B cell (primary cell): Measurements from ENCODE around the gene PCDH15. TPM values are rescaled to one million over a fixed set of nuclear protein-coding genes. Genes with fewer than 3 reads are reported as not detected.

Experiments used
- ATAC-seq: fragments of 200-7000 bp; cut with Tn5 transposase; one replicate; pipeline ENCODE4 v1.10.0; 2021; ENCODE audit warnings: low read depth, mild to moderate bottlenecking, moderate number of reproducible peaks, moderate library complexity
- CTCF ChIA-PET: fragments of 350-600 bp; sonication (Branson Sonifier 250); formaldehyde crosslinking; loops from one replicate; lab custom pipeline; 2021; ENCODE audit warnings: antibody characterized with exemption, inconsistent platforms; lab: Charles Lee
- POLR2A ChIA-PET: fragments of 350-600 bp; sonication (Branson Sonifier 250); formaldehyde crosslinking; loops from one replicate; lab custom pipeline; 2021; ENCODE audit warnings: antibody characterized with exemption; lab: Charles Lee
- DNase-seq: peaks from one replicate; pipeline ENCODE4 v3.0.0; 2013
- H2AFZ ChIP-seq: 2 replicates; pipeline ENCODE4 v1.6.1; 2012; ENCODE audit warnings: mild to moderate bottlenecking, low read depth, low read length; ENCODE audit not compliant: insufficient read depth, poor library complexity, severe bottlenecking
- H3K27ac ChIP-seq, 2 donors: 1 replicate in 1 of 2; 2 replicates in 1 of 2; pipeline ENCODE4 v1.5.1; 2012 to 2013; ENCODE audit warnings: low read length in 2 of 2, mild to moderate bottlenecking in 2 of 2, moderate library complexity in 1 of 2
- H3K27me3 ChIP-seq, 4 experiments: fragments of 200-600 bp in 1 of 4; sonication (generic) in 1 of 4; replicated peaks in 1 of 4; 1 replicate in 2 of 4; 2 replicates in 2 of 4; pipeline versions ENCODE4 v1.6.1 to v1.7.0; 2013 to 2016; ENCODE audit warnings: low read length in 3 of 4, mild to moderate bottlenecking in 2 of 4, mixed read lengths in 1 of 4, moderate library complexity in 1 of 4; ENCODE audit not compliant: insufficient read depth in 4 of 4, control insufficient read depth in 3 of 4; ENCODE audit errors: control extremely low read depth in 1 of 4
- H3K36me3 ChIP-seq, 2 experiments: replicated peaks in 1 of 2; 1 replicate in 1 of 2; 2 replicates in 1 of 2; pipeline versions ENCODE4 v1.6.1 to v1.7.1; 2013; ENCODE audit warnings: low read length in 1 of 2; ENCODE audit not compliant: insufficient read depth in 2 of 2, control insufficient read depth in 1 of 2; ENCODE audit errors: control extremely low read depth in 1 of 2, extremely low read depth in 1 of 2
- H3K4me1 ChIP-seq, 2 donors: fragments of 200-600 bp in 1 of 2; sonication (generic) in 1 of 2; 1 replicate in 1 of 2; 2 replicates in 1 of 2; pipeline versions ENCODE4 v1.5.1 to v1.6.1; 2013 to 2017; ENCODE audit warnings: low read length in 2 of 2; ENCODE audit not compliant: control insufficient read depth in 2 of 2, insufficient read depth in 2 of 2
- H3K4me2 ChIP-seq: replicated peaks from 2 replicates; pipeline ENCODE3; 2012; ENCODE audit warnings: mild to moderate bottlenecking, low read depth, low read length; ENCODE audit not compliant: poor library complexity, severe bottlenecking
- H3K4me3 ChIP-seq, 5 experiments: fragments of 200-600 bp in 1 of 5; sonication (generic) in 1 of 5; 1 replicate in 3 of 5; 2 replicates in 2 of 5; pipeline versions ENCODE4 v1.5.1 to v1.7.0; 2011 to 2016; ENCODE audit warnings: low read length in 4 of 5, mild to moderate bottlenecking in 4 of 5, low read depth in 2 of 5, control low read depth in 1 of 5, moderate library complexity in 1 of 5; ENCODE audit not compliant: insufficient read depth in 1 of 5; ENCODE audit errors: control extremely low read depth in 1 of 5, extremely low read depth in 1 of 5
- H3K79me2 ChIP-seq: fragments of 200-600 bp; sonication (generic); one replicate; pipeline ENCODE4 v1.6.0; 2016; ENCODE audit warnings: low read length; ENCODE audit not compliant: control insufficient read depth, insufficient read depth
- H3K9ac ChIP-seq: fragments of 200-600 bp; sonication (generic); 2 replicates; pipeline ENCODE4 v1.6.1; 2017; ENCODE audit warnings: mild to moderate bottlenecking, low read length, moderate library complexity
- H3K9me3 ChIP-seq, 3 donors: one replicate each; pipeline versions ENCODE4 v1.6.1 to v1.7.1; 2013; ENCODE audit warnings: low read length in 2 of 3; ENCODE audit not compliant: control insufficient read depth in 2 of 3, insufficient read depth in 1 of 3; ENCODE audit errors: control extremely low read depth in 1 of 3
- H4K20me1 ChIP-seq: 2 replicates; pipeline ENCODE4 v1.6.0; 2012; ENCODE audit warnings: mild to moderate bottlenecking, low read length; ENCODE audit not compliant: insufficient read depth, control insufficient read depth, poor library complexity, severe bottlenecking
- H3K27ac Mint-ChIP-seq: one replicate; pipeline ENCODE4 v1.8.0; 2021; ENCODE audit warnings: mixed read lengths
- H3K27me3 Mint-ChIP-seq: one replicate; pipeline ENCODE4 v1.8.0; 2021; ENCODE audit warnings: mixed read lengths
- H3K4me1 Mint-ChIP-seq: one replicate; pipeline ENCODE4 v1.8.0; 2021; ENCODE audit warnings: mixed read lengths
- H3K4me3 Mint-ChIP-seq: one replicate; pipeline ENCODE4 v1.8.0; 2021; ENCODE audit warnings: mixed read lengths
- H3K9me3 Mint-ChIP-seq: one replicate; pipeline ENCODE4 v1.8.0; 2022; ENCODE audit warnings: mixed read lengths; ENCODE audit not compliant: insufficient read depth
- CTCF ChIP-seq: fragments of 200-600 bp; IDR thresholded peaks from one replicate; pipeline ENCODE4 v1.8.0; 2022; ENCODE audit warnings: antibody characterized with exemption, mild to moderate bottlenecking
- EZH2 ChIP-seq: IDR thresholded peaks from 2 replicates; pipeline ENCODE4 v1.6.1; 2012; ENCODE audit warnings: borderline replicate concordance, low read depth, mild to moderate bottlenecking, moderate library complexity, low read length; ENCODE audit not compliant: insufficient read depth, poor library complexity, severe bottlenecking
- WGBS: methylation state at CpG from one replicate; pipeline ENCODE4 v1.1.5; 2013; ENCODE audit warnings: missing lambda C conversion rate; ENCODE audit not compliant: insufficient coverage; 5-methylcytosine and 5-hydroxymethylcytosine counted together
- intact Hi-C: fragments of 100-400 bp; cut with micrococcal nuclease; formaldehyde crosslinking; loops from one replicate; pipeline ENCODE4 v1.10.0; 2022
- polyA plus RNA-seq: library from polyadenylated mRNA; depleted of rRNA; stranded (reverse); fragments of >200 nt; gene quantifications from 2 replicates; pipeline ENCODE4 v1.2.3, GENCODE V29; 2012
- total RNA-seq, 2 donors: library from RNA; stranded (reverse); fragments of 120-200 nt in 1 of 2; gene quantifications; 1 replicate in 1 of 2; 2 replicates in 1 of 2; pipeline versions ENCODE4 v1.2.3 to v1.2.4, GENCODE V29; 2013 to 2022

Gene PCDH15
- total and polyA plus RNA-seq, 2 donors (not counting 1 experiment from before 2014, with no cell fraction given): not detected

GRCh38 chr10:54454271-54454670, 346.8 kb downstream of the PCDH15 start:
- Mint-ChIP-seq H3K27ac (no peak overlapping the region), H3K9me3 (peaks cover 2% of the 10 kb centered on the region), H3K27me3 (no peaks in the 10 kb centered on the region), H3K4me1 (no peaks in the 10 kb centered on the region), H3K4me3 (no peak overlapping the region)
- no CpG with 5 or more reads among the region's 1 CpG for WGBS
- no peaks in the 10 kb centered on the region for H3K4me1 ChIP-seq
- ATAC-seq: no peak
- H3K27ac ChIP-seq: no peak overlapping the region
- no peak overlapping the region for H3K9ac ChIP-seq
- H2AFZ ChIP-seq: no peak overlapping the region
- no peaks in the 10 kb centered on the region for H3K9me3 ChIP-seq
- H3K4me3 ChIP-seq: no peak overlapping the region
- POLR2A ChIA-PET: no interaction called here
- no peaks in the 10 kb centered on the region for H4K20me1 ChIP-seq
- H3K79me2 ChIP-seq: no peaks in the 10 kb centered on the region
- no peak overlapping the region for H3K4me2 ChIP-seq
- TF ChIP-seq CTCF (no peak), EZH2 (no peak)
- CTCF ChIA-PET: no interaction called here
- H3K36me3 ChIP-seq: no peaks in the 10 kb centered on the region
- DNase-seq: no peak
- intact Hi-C loops: no loop called here
- H3K27me3 ChIP-seq: no peaks in the 10 kb centered on the region

GRCh38 chr10:54449056-54449455, 352.0 kb downstream of the PCDH15 start:
- Histone ChIP-seq H2AFZ (no peak overlapping the region), H3K79me2 (no peaks in the 10 kb centered on the region), H3K27ac (no peak overlapping the region), H3K9ac (no peak overlapping the region), H3K27me3 (no peaks in the 10 kb centered on the region), H3K36me3 (no peaks in the 10 kb centered on the region), H3K4me2 (no peak overlapping the region), H3K4me3 (no peak overlapping the region), H3K4me1 (no peaks in the 10 kb centered on the region), H3K9me3 (no peaks in the 10 kb centered on the region), H4K20me1 (no peaks in the 10 kb centered on the region)
- ATAC-seq: no peak
- peaks cover 4% of the 10 kb centered on the region for H3K9me3 Mint-ChIP-seq
- 100% methylated on average over 1 of the region's 1 CpG for WGBS
- no peaks in the 10 kb centered on the region for H3K4me1 Mint-ChIP-seq
- no peak for DNase-seq
- intact Hi-C loops: no loop called here
- H3K4me3 Mint-ChIP-seq: no peak overlapping the region
- no peaks in the 10 kb centered on the region for H3K27me3 Mint-ChIP-seq
- POLR2A ChIA-PET: no interaction called here
- CTCF ChIA-PET: no interaction called here
- TF ChIP-seq CTCF: no peak
- no peak for TF ChIP-seq EZH2
- no peak overlapping the region for H3K27ac Mint-ChIP-seq
